NCI-H2227 treated with DMSO at 0.1 percent for 48 hours (cell line): Measurements from ENCODE around the gene FEV.
"Not testable (repeated sequence)": the region's sequence is repeated elsewhere in the genome, so short reads cannot be mapped to it uniquely, and the experiment has no call there.

Source experiments
- DNase-seq: peaks from one replicate; lab custom pipeline; 2025; lab: John Stamatoyannopoulos, UW

The FEV gene

GRCh38 chr2:218944759-218945404 lies 40.1 kb downstream of the FEV start:
- DNase-seq: no peak

GRCh38 chr2:218931751-218932150 lies 53.2 kb downstream of the FEV start:
- not testable (repeated sequence) for DNase-seq
